Stimulated activated CD8-positive, alpha-beta memory T cell treated with anti-CD3 and anti-CD28 coated beads, Interleukin-4, amount 100 ng/mL, for 4 hours (primary cell): ENCODE measurements around the gene SLC43A3.

Experiments
- DNase-seq, 2 donors: peaks; one replicate each; pipeline ENCODE4 v3.0.0-alpha.2; 2020; ENCODE audit warnings: low read depth in 2 of 2, low spot score in 1 of 2

SLC43A3 gene

GRCh38 chr11:57426929-57427726, at the start of gene SLC43A3:
Gene SLC43A3, minus strand, starts transcription at chr11:57427121. Its CDS starts 949 bp downstream, at chr11:57426172.
- DNase-seq = peak; percentile 38 to 65

GRCh38 chr11:57476047-57476756, 49.3 kb upstream of the SLC43A3 start:
- no peak for DNase-seq

GRCh38 chr11:57475671-57476046, 48.7 kb upstream of the SLC43A3 start:
- no peak for DNase-seq

- no peak for DNase-seq
These were observed 48.3 kb upstream of the SLC43A3 start for GRCh38 chr11:57475191-57475590.

GRCh38 chr11:57474803-57475115, 47.8 kb upstream of the SLC43A3 start:
- DNase-seq = no peak

- DNase-seq = no peak
These were observed 47.3 kb upstream of the SLC43A3 start for GRCh38 chr11:57474017-57474802.

GRCh38 chr11:57473285-57473841, 46.4 kb upstream of the SLC43A3 start:
- no peak for DNase-seq

- no peak for DNase-seq
These were observed 44.6 kb upstream of the SLC43A3 start for GRCh38 chr11:57471496-57471895.

- no peak for DNase-seq
These were observed 42.3 kb upstream of the SLC43A3 start for GRCh38 chr11:57469268-57469667.

- DNase-seq = no peak
These were observed 41.4 kb upstream of the SLC43A3 start for GRCh38 chr11:57468276-57468675.

GRCh38 chr11:57467508-57468157, 40.7 kb upstream of the SLC43A3 start:
- DNase-seq = no peak

- no peak for DNase-seq
These were observed 39.8 kb upstream of the SLC43A3 start for GRCh38 chr11:57466680-57467079.

- no peak for DNase-seq
These were observed 37.7 kb upstream of the SLC43A3 start for GRCh38 chr11:57464539-57465181.

- DNase-seq = no peak
These were observed 37.0 kb upstream of the SLC43A3 start for GRCh38 chr11:57463671-57464538.

GRCh38 chr11:57462597-57462996, 35.7 kb upstream of the SLC43A3 start:
- DNase-seq = no peak

- no peak for DNase-seq
These were observed 35.0 kb upstream of the SLC43A3 start for GRCh38 chr11:57461841-57462489.

GRCh38 chr11:57460758-57461749, 34.1 kb upstream of the SLC43A3 start:
- no peak for DNase-seq
